ENCODE results near the gene GTF2E1.

DNA sequence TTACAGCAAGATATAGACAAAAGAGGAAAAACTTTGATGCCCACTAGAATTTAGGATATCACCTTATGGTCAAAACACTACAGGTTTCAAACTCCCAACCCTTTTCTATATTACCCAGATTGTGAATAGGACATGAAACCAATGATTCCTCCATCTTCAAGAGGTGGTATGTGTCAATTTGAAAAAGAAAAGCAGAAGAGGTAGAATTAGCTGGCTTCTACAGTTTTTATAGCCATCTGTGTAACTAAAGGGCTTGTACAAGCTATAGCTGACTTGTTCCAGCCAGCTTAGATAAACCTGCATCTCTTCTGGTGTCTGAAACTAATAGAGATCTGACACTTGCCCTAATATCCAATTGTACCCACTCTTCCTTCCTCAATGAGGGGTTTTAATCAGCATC lies 35.6 kb upstream of the GTF2E1 start:
- TF ChIP-seq, protein P1, sequence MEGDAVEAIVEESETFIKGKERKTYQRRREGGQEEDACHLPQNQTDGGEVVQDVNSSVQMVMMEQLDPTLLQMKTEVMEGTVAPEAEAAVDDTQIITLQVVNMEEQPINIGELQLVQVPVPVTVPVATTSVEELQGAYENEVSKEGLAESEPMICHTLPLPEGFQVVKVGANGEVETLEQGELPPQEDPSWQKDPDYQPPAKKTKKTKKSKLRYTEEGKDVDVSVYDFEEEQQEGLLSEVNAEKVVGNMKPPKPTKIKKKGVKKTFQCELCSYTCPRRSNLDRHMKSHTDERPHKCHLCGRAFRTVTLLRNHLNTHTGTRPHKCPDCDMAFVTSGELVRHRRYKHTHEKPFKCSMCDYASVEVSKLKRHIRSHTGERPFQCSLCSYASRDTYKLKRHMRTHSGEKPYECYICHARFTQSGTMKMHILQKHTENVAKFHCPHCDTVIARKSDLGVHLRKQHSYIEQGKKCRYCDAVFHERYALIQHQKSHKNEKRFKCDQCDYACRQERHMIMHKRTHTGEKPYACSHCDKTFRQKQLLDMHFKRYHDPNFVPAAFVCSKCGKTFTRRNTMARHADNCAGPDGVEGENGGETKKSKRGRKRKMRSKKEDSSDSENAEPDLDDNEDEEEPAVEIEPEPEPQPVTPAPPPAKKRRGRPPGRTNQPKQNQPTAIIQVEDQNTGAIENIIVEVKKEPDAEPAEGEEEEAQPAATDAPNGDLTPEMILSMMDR (IDR thresholded peaks at IDR 0.05): no peak
- no peak for TF ChIP-seq POLR2A (IDR thresholded peaks at IDR 0.05)

All from right lobe of liver (tissue), 4 donors.